ENCODE measurements around the gene PDGFD. TPM values are rescaled to one million over a fixed set of nuclear protein-coding genes. Genes with fewer than 3 reads are reported as not detected.

The PDGFD gene
- total and polyA plus RNA-seq, 2 donors (not counting 1 experiment from before 2014, with no cell fraction given) = 0.07 to 0.71 TPM

- Histone ChIP-seq H3K9me3 (ENCODE audit: control extremely low read depth in 1 of 3, control insufficient read depth in 2 of 3, insufficient read depth in 1 of 3, low read length in 2 of 3) (no peaks in the 10 kb centered on the region), H3K79me2 (ENCODE audit: control insufficient read depth, insufficient read depth, low read length) (no peaks in the 10 kb centered on the region), H3K9ac (ENCODE audit: low read length) (no peak overlapping the region), H3K27ac (ENCODE audit: low read length in 2 of 2) (no peak overlapping the region), H3K36me3 (replicated peaks in 1 of 2; ENCODE audit: control extremely low read depth in 1 of 2, control insufficient read depth in 1 of 2, extremely low read depth in 1 of 2, insufficient read depth in 2 of 2, low read length in 1 of 2) (no peaks in the 10 kb centered on the region), H4K20me1 (ENCODE audit: control insufficient read depth, insufficient read depth, low read length, poor library complexity, severe bottlenecking) (no peaks in the 10 kb centered on the region), H3K4me1 (ENCODE audit: control insufficient read depth in 2 of 2, insufficient read depth in 2 of 2, low read length in 2 of 2) (no peaks in the 10 kb centered on the region), H3K4me2 (replicated peaks; ENCODE audit: low read depth, low read length, poor library complexity, severe bottlenecking) (no peak overlapping the region), H3K4me3 (ENCODE audit: control extremely low read depth in 1 of 5, extremely low read depth in 1 of 5, insufficient read depth in 1 of 5, low read depth in 2 of 5, low read length in 4 of 5) (no peak overlapping the region), H2AFZ (ENCODE audit: insufficient read depth, low read depth, low read length, poor library complexity, severe bottlenecking) (no peak overlapping the region), H3K27me3 (replicated peaks in 1 of 4; ENCODE audit: control extremely low read depth in 1 of 4, control insufficient read depth in 3 of 4, insufficient read depth in 4 of 4, low read length in 3 of 4) (no peaks in the 10 kb centered on the region)
- Mint-ChIP-seq H3K4me1 (no peaks in the 10 kb centered on the region), H3K9me3 (ENCODE audit: insufficient read depth) (no peaks in the 10 kb centered on the region), H3K4me3 (no peak overlapping the region), H3K27me3 (no peaks in the 10 kb centered on the region), H3K27ac (no peak overlapping the region)
- no CpG with 5 or more reads among the region's 3 CpGs for WGBS (ENCODE audit: insufficient coverage)
- no peak for DNase-seq
- POLR2A ChIA-PET = no interaction called here
- intact Hi-C loops (cut with micrococcal nuclease) = no loop called here
- CTCF ChIA-PET = no interaction called here
- TF ChIP-seq, protein P1, sequence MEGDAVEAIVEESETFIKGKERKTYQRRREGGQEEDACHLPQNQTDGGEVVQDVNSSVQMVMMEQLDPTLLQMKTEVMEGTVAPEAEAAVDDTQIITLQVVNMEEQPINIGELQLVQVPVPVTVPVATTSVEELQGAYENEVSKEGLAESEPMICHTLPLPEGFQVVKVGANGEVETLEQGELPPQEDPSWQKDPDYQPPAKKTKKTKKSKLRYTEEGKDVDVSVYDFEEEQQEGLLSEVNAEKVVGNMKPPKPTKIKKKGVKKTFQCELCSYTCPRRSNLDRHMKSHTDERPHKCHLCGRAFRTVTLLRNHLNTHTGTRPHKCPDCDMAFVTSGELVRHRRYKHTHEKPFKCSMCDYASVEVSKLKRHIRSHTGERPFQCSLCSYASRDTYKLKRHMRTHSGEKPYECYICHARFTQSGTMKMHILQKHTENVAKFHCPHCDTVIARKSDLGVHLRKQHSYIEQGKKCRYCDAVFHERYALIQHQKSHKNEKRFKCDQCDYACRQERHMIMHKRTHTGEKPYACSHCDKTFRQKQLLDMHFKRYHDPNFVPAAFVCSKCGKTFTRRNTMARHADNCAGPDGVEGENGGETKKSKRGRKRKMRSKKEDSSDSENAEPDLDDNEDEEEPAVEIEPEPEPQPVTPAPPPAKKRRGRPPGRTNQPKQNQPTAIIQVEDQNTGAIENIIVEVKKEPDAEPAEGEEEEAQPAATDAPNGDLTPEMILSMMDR (IDR thresholded peaks at IDR 0.05) = no peak
- TF ChIP-seq EZH2 (IDR thresholded peaks at IDR 0.05; ENCODE audit: borderline replicate concordance, insufficient read depth, low read depth, low read length, poor library complexity, severe bottlenecking) = no peak
- ATAC-seq (ENCODE audit: low read depth) = no peak
These were observed 18.9 kb downstream of the PDGFD start for GRCh38 chr11:104145062-104145461.

DNA sequence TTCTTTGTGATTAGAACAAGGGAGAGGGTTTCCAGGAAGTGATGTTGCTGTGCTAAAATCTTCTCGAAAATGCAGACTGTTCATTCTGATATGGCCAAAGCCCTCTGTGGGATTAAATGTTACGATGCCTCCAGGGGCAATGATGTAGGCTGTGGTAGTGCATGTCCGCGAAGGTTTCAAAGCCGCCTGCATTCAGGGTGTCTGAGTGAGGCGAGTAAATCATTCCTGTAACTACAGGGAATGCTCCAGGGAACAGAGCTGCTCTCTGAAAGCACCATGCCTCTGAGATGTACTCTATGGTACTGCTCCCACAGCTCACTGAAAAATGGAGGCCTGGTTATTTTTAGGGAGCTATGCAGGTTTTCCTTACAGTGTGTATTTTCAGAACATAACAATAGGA lies 21.2 kb downstream of the PDGFD start:
- Histone ChIP-seq H3K27ac (ENCODE audit: low read length in 2 of 2) (no peak overlapping the region), H3K4me3 (ENCODE audit: control extremely low read depth in 1 of 5, extremely low read depth in 1 of 5, insufficient read depth in 1 of 5, low read depth in 2 of 5, low read length in 4 of 5) (no peak overlapping the region), H3K79me2 (ENCODE audit: control insufficient read depth, insufficient read depth, low read length) (no peaks in the 10 kb centered on the region), H3K4me2 (replicated peaks; ENCODE audit: low read depth, low read length, poor library complexity, severe bottlenecking) (no peak overlapping the region), H2AFZ (ENCODE audit: insufficient read depth, low read depth, low read length, poor library complexity, severe bottlenecking) (no peak overlapping the region), H4K20me1 (ENCODE audit: control insufficient read depth, insufficient read depth, low read length, poor library complexity, severe bottlenecking) (no peaks in the 10 kb centered on the region), H3K9ac (ENCODE audit: low read length) (no peak overlapping the region), H3K27me3 (replicated peaks in 1 of 4; ENCODE audit: control extremely low read depth in 1 of 4, control insufficient read depth in 3 of 4, insufficient read depth in 4 of 4, low read length in 3 of 4) (no peaks in the 10 kb centered on the region), H3K36me3 (replicated peaks in 1 of 2; ENCODE audit: control extremely low read depth in 1 of 2, control insufficient read depth in 1 of 2, extremely low read depth in 1 of 2, insufficient read depth in 2 of 2, low read length in 1 of 2) (no peaks in the 10 kb centered on the region), H3K9me3 (ENCODE audit: control extremely low read depth in 1 of 3, control insufficient read depth in 2 of 3, insufficient read depth in 1 of 3, low read length in 2 of 3) (no peaks in the 10 kb centered on the region), H3K4me1 (ENCODE audit: control insufficient read depth in 2 of 2, insufficient read depth in 2 of 2, low read length in 2 of 2) (no peaks in the 10 kb centered on the region)
- DNase-seq (no peak), ATAC-seq (ENCODE audit: low read depth) (no peak)
- TF ChIP-seq, protein P1 (IDR thresholded peaks at IDR 0.05) = no peak
- no peak for TF ChIP-seq EZH2 (IDR thresholded peaks at IDR 0.05; ENCODE audit: borderline replicate concordance, insufficient read depth, low read depth, low read length, poor library complexity, severe bottlenecking)
- no peak overlapping the region for H3K4me3 Mint-ChIP-seq
- ChIA-PET POLR2A (no interaction called here), CTCF (no interaction called here)
- no peaks in the 10 kb centered on the region for H3K9me3 Mint-ChIP-seq (ENCODE audit: insufficient read depth)
- intact Hi-C loops (cut with micrococcal nuclease) = no loop called here
- 93% methylated on average over 6 of the region's 6 CpGs for WGBS (ENCODE audit: insufficient coverage)
- no peak overlapping the region for H3K27ac Mint-ChIP-seq
- no peaks in the 10 kb centered on the region for H3K27me3 Mint-ChIP-seq
- no peaks in the 10 kb centered on the region for H3K4me1 Mint-ChIP-seq

All from B cell (primary cell).